IMR-90 (cell line): ENCODE results near the gene VSNL1. TPM values are rescaled to one million over a fixed set of nuclear protein-coding genes. Genes with fewer than 3 reads are reported as not detected.

Experiments
- ATAC-seq: fragments of 200-7000 bp; cut with Tn5 transposase; 2 replicates; pipeline ENCODE4 v1.9.1; 2020; ENCODE audit warnings: low read depth, mild to moderate bottlenecking, moderate library complexity
- BruUV-seq: library from RNA; stranded (reverse); fragments of 400-500 nt; replicated peaks from 2 replicates; lab custom pipeline; 2021; lab: Mats Ljungman, UMichigan
- CTCF ChIA-PET: fragments of 300-600 bp; formaldehyde crosslinking; extraction: SDS; loops from one replicate; lab custom pipeline; 2021; ENCODE audit warnings: antibody characterized with exemption; lab: Yijun Ruan, JAX
- POLR2A ChIA-PET: fragments of 300-600 bp; sonication (Branson Sonifier 250); formaldehyde crosslinking; loops from one replicate; lab custom pipeline; 2022; ENCODE audit warnings: antibody characterized with exemption; ENCODE audit not compliant: unreplicated experiment; lab: Charles Lee
- DNase-seq: peaks from one replicate; pipeline ENCODE4 v3.0.0; 2013
- H2AFZ ChIP-seq: replicated peaks from 2 replicates; pipeline ENCODE3; 2013; ENCODE audit warnings: low read length, mild to moderate bottlenecking; ENCODE audit not compliant: poor library complexity
- H2AK5ac ChIP-seq: 2 replicates; pipeline ENCODE4 v1.6.1; 2013; ENCODE audit warnings: low read depth, low read length, inconsistent platforms
- H2AK9ac ChIP-seq: replicated peaks from 2 replicates; pipeline ENCODE3; 2013; ENCODE audit warnings: mild to moderate bottlenecking, low read depth, low read length, moderate library complexity; ENCODE audit not compliant: poor library complexity
- H2BK120ac ChIP-seq: 2 replicates; pipeline ENCODE4 v1.6.1; 2013; ENCODE audit warnings: low read depth, low read length, inconsistent platforms
- H2BK15ac ChIP-seq: 3 replicates; pipeline ENCODE4 v1.6.1; 2013; ENCODE audit warnings: low read depth, low read length, inconsistent platforms
- H2BK20ac ChIP-seq: 2 replicates; pipeline ENCODE4 v1.6.1; 2013; ENCODE audit warnings: low read depth, mild to moderate bottlenecking, inconsistent platforms, low read length, moderate library complexity
- H2BK5ac ChIP-seq: 2 replicates; pipeline ENCODE4 v1.6.1; 2013; ENCODE audit warnings: mild to moderate bottlenecking, low read depth, low read length, inconsistent platforms; ENCODE audit not compliant: poor library complexity, severe bottlenecking
- H3K14ac ChIP-seq: replicated peaks from 2 replicates; pipeline ENCODE4 v1.6.1; 2013; ENCODE audit warnings: low read depth, low read length, inconsistent platforms
- H3K18ac ChIP-seq: 2 replicates; pipeline ENCODE4 v1.6.1; 2013; ENCODE audit warnings: low read depth, low read length, control low read depth
- H3K23ac ChIP-seq: 2 replicates; pipeline ENCODE4 v1.6.1; 2013; ENCODE audit warnings: low read depth, low read length, inconsistent platforms
- H3K27ac ChIP-seq: 2 replicates; pipeline ENCODE4 v1.5.1; 2013; ENCODE audit warnings: mild to moderate bottlenecking, control low read depth, low read length; ENCODE audit not compliant: insufficient read depth
- H3K27me3 ChIP-seq: 2 replicates; pipeline ENCODE4 v1.6.1; 2013; ENCODE audit warnings: low read length; ENCODE audit not compliant: control insufficient read depth, insufficient read depth
- H3K36me3 ChIP-seq: 2 replicates; pipeline ENCODE4 v1.6.1; 2013; ENCODE audit warnings: low read length, mixed read lengths; ENCODE audit not compliant: control insufficient read depth, insufficient read depth
- H3K4ac ChIP-seq: 2 replicates; pipeline ENCODE4 v1.6.1; 2013; ENCODE audit warnings: low read depth, low read length, inconsistent platforms
- H3K4me1 ChIP-seq: 2 replicates; pipeline ENCODE4 v1.6.1; 2013; ENCODE audit warnings: low read length, mixed read lengths; ENCODE audit not compliant: control insufficient read depth, insufficient read depth
- H3K4me2 ChIP-seq: 2 replicates; pipeline ENCODE4 v1.6.1; 2013; ENCODE audit warnings: low read depth, mild to moderate bottlenecking, control low read depth, low read length, moderate library complexity
- H3K4me3 ChIP-seq: 2 replicates; pipeline ENCODE4 v1.5.1; 2013; ENCODE audit warnings: low read depth, mild to moderate bottlenecking, control low read depth, low read length, moderate library complexity; ENCODE audit not compliant: insufficient read depth
- H3K56ac ChIP-seq: 2 replicates; pipeline ENCODE4 v1.6.1; 2013; ENCODE audit warnings: low read length, inconsistent platforms; ENCODE audit not compliant: insufficient read depth; ENCODE audit errors: extremely low read depth
- H3K79me1 ChIP-seq, 2 experiments: 2 replicates each; pipeline ENCODE4 v1.6.1; 2013; ENCODE audit warnings: low read length in 2 of 2, inconsistent platforms in 1 of 2, low read depth in 1 of 2
- H3K9ac ChIP-seq: 2 replicates; pipeline ENCODE4 v1.6.1; 2013; ENCODE audit warnings: low read depth, low read length, control low read depth
- H3K9me1 ChIP-seq: 2 replicates; pipeline ENCODE4 v1.6.1; 2013; ENCODE audit warnings: low read length, inconsistent platforms; ENCODE audit not compliant: insufficient read depth
- H3K9me3 ChIP-seq: 2 replicates; pipeline ENCODE4 v1.6.1; 2013; ENCODE audit warnings: low read length; ENCODE audit not compliant: control insufficient read depth, insufficient read depth
- H4K20me1 ChIP-seq: 2 replicates; pipeline ENCODE4 v1.6.1; 2013; ENCODE audit warnings: low read length, inconsistent platforms; ENCODE audit not compliant: insufficient read depth
- H4K5ac ChIP-seq: 2 replicates; pipeline ENCODE4 v1.6.1; 2013; ENCODE audit warnings: mild to moderate bottlenecking, low read depth, low read length, control low read depth
- H4K8ac ChIP-seq, 2 experiments: 2 replicates each; pipeline ENCODE4 v1.6.1; 2013; ENCODE audit warnings: low read depth in 2 of 2, low read length in 2 of 2, control low read depth in 1 of 2, inconsistent platforms in 1 of 2
- H4K91ac ChIP-seq: 2 replicates; pipeline ENCODE4 v1.6.1; 2013; ENCODE audit warnings: low read depth, low read length, inconsistent platforms; ENCODE audit not compliant: insufficient read depth
- BHLHE40 ChIP-seq: fragments of 150-350 bp; IDR thresholded peaks from 2 replicates; pipeline ENCODE4 v1.6.1; 2016; ENCODE audit warnings: mild to moderate bottlenecking, low read depth, low read length
- CEBPB ChIP-seq: IDR thresholded peaks from 2 replicates; pipeline ENCODE4 v1.6.1; 2012; ENCODE audit warnings: low read depth, low read length, improper control_type of control experiment
- CHD1 ChIP-seq: IDR thresholded peaks from 2 replicates; pipeline ENCODE4 v1.6.1; 2012; ENCODE audit warnings: low read depth, low read length, improper control_type of control experiment
- ELK1 ChIP-seq: fragments of 150-350 bp; IDR thresholded peaks from 2 replicates; pipeline ENCODE4 v1.6.1; 2016; ENCODE audit warnings: low read depth, mild to moderate bottlenecking, low read length, moderate library complexity, borderline replicate concordance
- FOS ChIP-seq: fragments of 150-350 bp; IDR thresholded peaks from 2 replicates; pipeline ENCODE4 v1.6.1; 2016; ENCODE audit warnings: low read depth, low read length
- MAFK ChIP-seq: IDR thresholded peaks from 2 replicates; pipeline ENCODE4 v1.6.1; 2012; ENCODE audit warnings: low read depth, low read length, improper control_type of control experiment
- MAZ ChIP-seq: IDR thresholded peaks from 2 replicates; pipeline ENCODE4 v1.6.1; 2012; ENCODE audit warnings: low read depth, mild to moderate bottlenecking, low read length, improper control_type of control experiment, moderate library complexity, borderline replicate concordance
- MXI1 ChIP-seq: IDR thresholded peaks from 2 replicates; pipeline ENCODE4 v1.6.1; 2012; ENCODE audit warnings: low read depth, mild to moderate bottlenecking, low read length, moderate library complexity, borderline replicate concordance
- NFE2L2 ChIP-seq: fragments of 150-350 bp; IDR thresholded peaks from 2 replicates; pipeline ENCODE4 v1.6.1; 2016; ENCODE audit warnings: low read depth, mild to moderate bottlenecking, low read length
- POLR2A ChIP-seq: IDR thresholded peaks from 2 replicates; pipeline ENCODE4 v1.6.1; 2012; ENCODE audit warnings: mild to moderate bottlenecking, low read depth, low read length
- RAD21 ChIP-seq: IDR thresholded peaks from 2 replicates; pipeline ENCODE4 v1.6.1; 2012; ENCODE audit warnings: low read length, improper control_type of control experiment
- RCOR1 ChIP-seq: IDR thresholded peaks from 2 replicates; pipeline ENCODE4 v1.6.1; 2012; ENCODE audit warnings: mild to moderate bottlenecking, low read length, improper control_type of control experiment; ENCODE audit not compliant: insufficient replicate concordance
- RFX5 ChIP-seq: IDR thresholded peaks from 2 replicates; pipeline ENCODE4 v1.8.0; 2012; ENCODE audit warnings: low read depth, mild to moderate bottlenecking, low read length, moderate library complexity
- SMC3 ChIP-seq: fragments of 150-350 bp; IDR thresholded peaks from 2 replicates; pipeline ENCODE4 v1.6.1; 2016; ENCODE audit warnings: low read depth, mild to moderate bottlenecking, antibody characterized with exemption, low read length, moderate library complexity
- WGBS, 2 experiments: methylation state at CpG; one replicate each; pipeline versions ENCODE4 v1.1.5 to v1.1.7; 2013; ENCODE audit warnings: missing lambda C conversion rate in 2 of 2; ENCODE audit not compliant: insufficient read length in 1 of 2; ENCODE audit errors: extremely low coverage in 2 of 2; 5-methylcytosine and 5-hydroxymethylcytosine counted together
- dilution Hi-C: fragments of 300-500 bp; cut with HindIII; formaldehyde crosslinking; loops from one replicate; pipeline ENCODE4 v1.14.3; 2018; ENCODE audit warnings: low sequenced_read_pairs; ENCODE audit not compliant: unreplicated experiment
- in situ Hi-C: fragments of 300-500 bp; cut with MboI; formaldehyde crosslinking; loops from 3 replicates; pipeline ENCODE4 v1.14.3; 2019; ENCODE audit warnings: low sequenced_read_pairs, inconsistent platforms, mixed read lengths
- intact Hi-C: fragments of 100-400 bp; cut with micrococcal nuclease; formaldehyde crosslinking; loops from 2 replicates; pipeline ENCODE4 v1.10.0; 2022
- polyA plus RNA-seq, 3 experiments: library from polyadenylated mRNA; depleted of rRNA; stranded (reverse); fragments of >200 nt; gene quantifications; 2 replicates each; pipeline ENCODE4 v1.2.3, GENCODE V29; 2012; ENCODE audit warnings: low replicate concordance in 1 of 3
- total RNA-seq: library from RNA; depleted of rRNA; stranded (reverse); fragments of >200 nt; gene quantifications from 2 replicates; pipeline ENCODE4 v1.2.3, GENCODE V29; 2012
- TF ChIP-seq, protein P1 (sequence below): conservative IDR thresholded peaks from 2 replicates; pipeline ENCODE4 v1.5.1; 2012; ENCODE audit warnings: mild to moderate bottlenecking, low read depth, low read length, improper control_type of control experiment
- TF ChIP-seq, protein P2 (sequence below): fragments of 150-350 bp; IDR thresholded peaks from 2 replicates; pipeline ENCODE4 v1.6.1; 2017; ENCODE audit warnings: mild to moderate bottlenecking, antibody characterized with exemption, low read length, low read depth

Gene VSNL1
- total and polyA plus RNA-seq, 2 of the 4 experiments (the other 2 are of a cell fraction) = 0.32 to 0.36 TPM

GRCh38 chr2:17583166-17583565 is 42.7 kb downstream of the VSNL1 start:
- Histone ChIP-seq H2BK20ac (no peak overlapping the region), H3K18ac (no peak overlapping the region), H2BK120ac (no peak overlapping the region), H2AK9ac (no peak overlapping the region), H3K36me3 (no peaks in the 10 kb centered on the region), H3K9me1 (no peaks in the 10 kb centered on the region), H4K5ac (no peak overlapping the region), H3K27ac (no peak overlapping the region), H2BK5ac (no peak overlapping the region), H3K14ac (no peak overlapping the region), H2BK15ac (no peak overlapping the region), H3K9ac (no peak overlapping the region), H3K4me1 (no peaks in the 10 kb centered on the region), H2AFZ (no peak overlapping the region), H3K4me2 (no peak overlapping the region), H3K9me3 (no peaks in the 10 kb centered on the region), H4K8ac (no peak overlapping the region), H4K20me1 (no peaks in the 10 kb centered on the region), H3K4ac (no peak overlapping the region), H3K56ac (no peak overlapping the region), H3K23ac (no peak overlapping the region), H3K27me3 (peaks cover 2% of the 10 kb centered on the region; the same call in 1 of the 2 replicates), H3K4me3 (no peak overlapping the region), H2AK5ac (no peak overlapping the region), H3K79me1 (no peaks in the 10 kb centered on the region), H4K91ac (no peak overlapping the region)
- POLR2A ChIA-PET = no interaction called here
- TF ChIP-seq SMC3 (no peak), ELK1 (no peak), RCOR1 (no peak), BHLHE40 (no peak), CEBPB (no peak), RAD21 (no peak), MXI1 (no peak), FOS (no peak), MAFK (no peak), CHD1 (no peak), MAZ (no peak), NFE2L2 (no peak), RFX5 (no peak), POLR2A (no peak)
- TF ChIP-seq, protein P1, sequence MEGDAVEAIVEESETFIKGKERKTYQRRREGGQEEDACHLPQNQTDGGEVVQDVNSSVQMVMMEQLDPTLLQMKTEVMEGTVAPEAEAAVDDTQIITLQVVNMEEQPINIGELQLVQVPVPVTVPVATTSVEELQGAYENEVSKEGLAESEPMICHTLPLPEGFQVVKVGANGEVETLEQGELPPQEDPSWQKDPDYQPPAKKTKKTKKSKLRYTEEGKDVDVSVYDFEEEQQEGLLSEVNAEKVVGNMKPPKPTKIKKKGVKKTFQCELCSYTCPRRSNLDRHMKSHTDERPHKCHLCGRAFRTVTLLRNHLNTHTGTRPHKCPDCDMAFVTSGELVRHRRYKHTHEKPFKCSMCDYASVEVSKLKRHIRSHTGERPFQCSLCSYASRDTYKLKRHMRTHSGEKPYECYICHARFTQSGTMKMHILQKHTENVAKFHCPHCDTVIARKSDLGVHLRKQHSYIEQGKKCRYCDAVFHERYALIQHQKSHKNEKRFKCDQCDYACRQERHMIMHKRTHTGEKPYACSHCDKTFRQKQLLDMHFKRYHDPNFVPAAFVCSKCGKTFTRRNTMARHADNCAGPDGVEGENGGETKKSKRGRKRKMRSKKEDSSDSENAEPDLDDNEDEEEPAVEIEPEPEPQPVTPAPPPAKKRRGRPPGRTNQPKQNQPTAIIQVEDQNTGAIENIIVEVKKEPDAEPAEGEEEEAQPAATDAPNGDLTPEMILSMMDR = no peak
- TF ChIP-seq, protein P2, sequence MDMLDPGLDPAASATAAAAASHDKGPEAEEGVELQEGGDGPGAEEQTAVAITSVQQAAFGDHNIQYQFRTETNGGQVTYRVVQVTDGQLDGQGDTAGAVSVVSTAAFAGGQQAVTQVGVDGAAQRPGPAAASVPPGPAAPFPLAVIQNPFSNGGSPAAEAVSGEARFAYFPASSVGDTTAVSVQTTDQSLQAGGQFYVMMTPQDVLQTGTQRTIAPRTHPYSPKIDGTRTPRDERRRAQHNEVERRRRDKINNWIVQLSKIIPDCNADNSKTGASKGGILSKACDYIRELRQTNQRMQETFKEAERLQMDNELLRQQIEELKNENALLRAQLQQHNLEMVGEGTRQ = no peak
- intact Hi-C loops (no loop called here), dilution Hi-C loops (no loop called here), in situ Hi-C loops (no loop called here)
- WGBS, 2 experiments = no CpG with 5 or more reads among the region's 2 CpGs
- no peak for ATAC-seq
- CTCF ChIA-PET = no interaction called here
- BruUV-seq = no TSS peak
- no peak for DNase-seq
